A549 (cell line): Measurements from ENCODE around the gene PDE3B. TPM values are rescaled to one million over a fixed set of nuclear protein-coding genes. Genes with fewer than 3 reads are reported as not detected.

Source experiments
- ATAC-seq, 2 experiments: fragments of 200-7000 bp in 1 of 2; fragments of >200 bp in 1 of 2; cut with Nextera tagmentation in 1 of 2; cut with Tn5 transposase in 1 of 2; 3 replicates each; pipeline versions ENCODE4 v1.8.0 to v1.9.1; 2018 to 2020; ENCODE audit warnings: mild to moderate bottlenecking in 1 of 2, moderate library complexity in 1 of 2
- CTCF ChIA-PET: fragments of 300-600 bp; sonication (Branson Sonifier 250); formaldehyde crosslinking; extraction: SDS; loops from one replicate; lab custom pipeline; 2021; ENCODE audit warnings: antibody characterized with exemption, inconsistent platforms; lab: Yijun Ruan, JAX
- POLR2A ChIA-PET: fragments of 350-600 bp; formaldehyde crosslinking; extraction: SDS; loops from one replicate; lab custom pipeline; 2021; ENCODE audit warnings: antibody characterized with exemption, inconsistent platforms; lab: Yijun Ruan, JAX
- DNase-seq, 2 experiments: peaks; one replicate each; pipeline versions ENCODE4 v3.0.0 to v3.0.0-alpha.2; 2011 to 2016; ENCODE audit warnings: low read depth in 1 of 2, low spot score in 1 of 2
- FAIRE-seq: peaks from 2 replicates; lab custom pipeline; 2011; peaks lifted over from hg19 to GRCh38; lab: Jason Lieb, UNC
- H3K27ac ChIP-seq, 2 experiments: fragments of >200 bp; sonication (Bioruptor Twin); formaldehyde crosslinking; 3 replicates each; pipeline ENCODE4 v1.5.1; 2016 to 2017
- H3K4me1 ChIP-seq: fragments of >200 bp; sonication (Bioruptor Twin); formaldehyde crosslinking; 3 replicates; pipeline ENCODE4 v1.6.1; 2016
- H3K4me2 ChIP-seq: fragments of >200 bp; sonication (Bioruptor Twin); formaldehyde crosslinking; 3 replicates; pipeline ENCODE4 v1.6.1; 2016
- H3K4me3 ChIP-seq: fragments of >200 bp; sonication (Bioruptor Twin); formaldehyde crosslinking; 3 replicates; pipeline ENCODE4 v1.5.1; 2016
- H3K9me3 ChIP-seq: fragments of >200 bp; sonication (Bioruptor Twin); formaldehyde crosslinking; 3 replicates; pipeline ENCODE4 v1.6.1; 2016
- CEBPB ChIP-seq, 2 experiments: fragments of >200 bp in 1 of 2; sonication (Bioruptor Twin) in 1 of 2; formaldehyde crosslinking in 1 of 2; IDR thresholded peaks; 2 replicates each; pipeline ENCODE4 v1.6.1; 2012 to 2016
- CHD4 ChIP-seq: fragments of 200-600 bp; sonication (generic); IDR thresholded peaks from 2 replicates; pipeline ENCODE4 v1.6.1; 2016; ENCODE audit warnings: antibody characterized with exemption, mild to moderate bottlenecking, borderline replicate concordance
- EHF ChIP-seq: fragments of 250-450 bp; sonication (Bioruptor Pico); IDR thresholded peaks from 2 replicates; pipeline ENCODE4 v1.5.0; 2020; ENCODE audit warnings: mild to moderate bottlenecking
- FOSB ChIP-seq: fragments of 250-450 bp; sonication (Bioruptor Pico); IDR thresholded peaks from 2 replicates; pipeline ENCODE4 v1.5.0; 2020; ENCODE audit warnings: mild to moderate bottlenecking, moderate library complexity
- FOSL2 ChIP-seq, 2 experiments: fragments of 450-650 bp in 1 of 2; fragments of >200 bp in 1 of 2; sonication (Bioruptor Twin) in 1 of 2; formaldehyde crosslinking; IDR thresholded peaks; 2 replicates each; pipeline versions ENCODE4 v1.5.0 to v1.6.1; 2016 to 2020; ENCODE audit warnings: mild to moderate bottlenecking in 1 of 2, moderate library complexity in 1 of 2
- GATA3 ChIP-seq: IDR thresholded peaks from 2 replicates; pipeline ENCODE4 v1.6.1; 2012; ENCODE audit warnings: borderline replicate concordance
- HOXA7 ChIP-seq: fragments of 250-450 bp; sonication (Bioruptor Pico); IDR thresholded peaks from 2 replicates; pipeline ENCODE4 v1.5.0; 2020; ENCODE audit warnings: mild to moderate bottlenecking, moderate library complexity
- HOXB5 ChIP-seq: fragments of 250-450 bp; sonication (Bioruptor Pico); IDR thresholded peaks from 2 replicates; pipeline ENCODE4 v1.5.0; 2020; ENCODE audit warnings: mild to moderate bottlenecking, moderate library complexity
- JUNB ChIP-seq: fragments of >200 bp; sonication (Bioruptor Twin); formaldehyde crosslinking; IDR thresholded peaks from 2 replicates; pipeline ENCODE4 v1.6.1; 2016
- KDM5A ChIP-seq: fragments of 200-600 bp; sonication (generic); IDR thresholded peaks from 2 replicates; pipeline ENCODE4 v1.6.1; 2016; ENCODE audit warnings: antibody characterized with exemption, mild to moderate bottlenecking
- MAZ ChIP-seq: fragments of 150-350 bp; IDR thresholded peaks from 2 replicates; pipeline ENCODE4 v1.6.1; 2014; ENCODE audit warnings: antibody characterized with exemption, low read depth, low read length, borderline replicate concordance
- PHF8 ChIP-seq: fragments of 200-600 bp; sonication (generic); IDR thresholded peaks from 2 replicates; pipeline ENCODE4 v1.6.1; 2016; ENCODE audit warnings: low read depth, mild to moderate bottlenecking, antibody characterized with exemption, moderate library complexity, borderline replicate concordance
- POLR2AphosphoS2 ChIP-seq: conservative IDR thresholded peaks from 2 replicates; pipeline ENCODE4 v1.6.1; 2012; ENCODE audit warnings: low read length, improper control_type of control experiment, inconsistent platforms
- RAD21 ChIP-seq, 2 experiments: fragments of >200 bp in 1 of 2; sonication (Bioruptor Twin) in 1 of 2; formaldehyde crosslinking in 1 of 2; IDR thresholded peaks in 1 of 2; conservative IDR thresholded peaks in 1 of 2; 2 replicates in 1 of 2; 3 replicates in 1 of 2; pipeline ENCODE4 v1.6.1; 2012 to 2018; ENCODE audit warnings: inconsistent platforms in 1 of 2
- RNF2 ChIP-seq: fragments of 200-600 bp; sonication (generic); IDR thresholded peaks from 2 replicates; pipeline ENCODE4 v1.6.1; 2016; ENCODE audit warnings: low read depth, mild to moderate bottlenecking, antibody characterized with exemption, moderate library complexity, borderline replicate concordance
- ZC3H11A ChIP-seq: fragments of 450-650 bp; IDR thresholded peaks from 2 replicates; pipeline ENCODE4 v1.6.1; 2014; ENCODE audit warnings: antibody characterized with exemption, mild to moderate bottlenecking
- ZFP36 ChIP-seq: fragments of 450-650 bp; IDR thresholded peaks from 2 replicates; pipeline ENCODE4 v1.6.1; 2014; ENCODE audit warnings: borderline replicate concordance; ENCODE audit not compliant: partially characterized antibody
- ZNF302 ChIP-seq: fragments of 250-450 bp; sonication (Bioruptor Pico); IDR thresholded peaks from 2 replicates; pipeline ENCODE4 v1.9.0; 2021; ENCODE audit warnings: inconsistent platforms, mild to moderate bottlenecking, moderate library complexity
- WGBS: methylation state at CpG from one replicate; pipeline ENCODE4 v1.1.6; 2017; ENCODE audit errors: missing lambda C conversion rate; 5-methylcytosine and 5-hydroxymethylcytosine counted together
- polyA plus RNA-seq, 4 experiments: library from polyadenylated mRNA; depleted of rRNA in 3 of 4; stranded (reverse); fragments of >200 nt; fragmentation: RNase III in 1 of 4; extraction: RNeasy Plus Mini Kit Qiagen cat#74134 plus additional on column Dnase treatment in 1 of 4; gene quantifications; 2 replicates in 3 of 4; 3 replicates in 1 of 4; pipeline ENCODE4 v1.2.3, GENCODE V29; 2011 to 2017
- TF ChIP-seq, protein P1 (sequence below): fragments of 250-450 bp; sonication (Bioruptor Pico); IDR thresholded peaks from 2 replicates; pipeline ENCODE4 v1.5.0; 2021; ENCODE audit warnings: mild to moderate bottlenecking, moderate library complexity, borderline replicate concordance
- TF ChIP-seq, protein P2 (sequence below): IDR thresholded peaks from 2 replicates; pipeline ENCODE4 v1.6.1; 2012
- TF ChIP-seq, protein P3 (sequence below): fragments of 200-600 bp; sonication (generic); IDR thresholded peaks from 2 replicates; pipeline ENCODE4 v1.6.1; 2016; ENCODE audit warnings: antibody characterized with exemption, mild to moderate bottlenecking, moderate library complexity

The PDE3B gene
- polyA plus RNA-seq, 2 of the 4 experiments (the other 2 are of a cell fraction), result 2.4 to 2.9 TPM

GRCh38 chr11:14813516-14813915, 169.9 kb downstream of the PDE3B start:
- no peaks in the 10 kb centered on the region for H3K4me1 ChIP-seq
- POLR2A ChIA-PET, result no interaction called here
- ATAC-seq (no peak), FAIRE-seq (no peak), DNase-seq (no peak)
- no peak overlapping the region for H3K27ac ChIP-seq
- TF ChIP-seq ZFP36 (no peak), MAZ (no peak), FOSB (CRISPR knock-in tag) (no peak)
- no peak overlapping the region for H3K4me2 ChIP-seq
- CTCF ChIA-PET, result no interaction called here
- H3K4me3 ChIP-seq, result no peak overlapping the region
- no peaks in the 10 kb centered on the region for H3K9me3 ChIP-seq

GRCh38 chr11:14818779-14819178, 175.2 kb downstream of the PDE3B start:
- FAIRE-seq, result no peak
- no peaks in the 10 kb centered on the region for H3K9me3 ChIP-seq
- no peak for ATAC-seq
- POLR2A ChIA-PET, result no interaction called here
- H3K4me1 ChIP-seq, result no peaks in the 10 kb centered on the region
- DNase-seq, result no peak
- H3K4me3 ChIP-seq, result no peak overlapping the region
- H3K27ac ChIP-seq, result no peak overlapping the region
- CTCF ChIA-PET, result interaction anchor here (1.0 kb wide), 1 partner anchor 89 kb away, joined by 3 read pairs; no protein-coding TSS in a partner anchor
- 56% methylated on average over 2 of the region's 2 CpGs for WGBS
- no peak overlapping the region for H3K4me2 ChIP-seq
- TF ChIP-seq, protein P1, sequence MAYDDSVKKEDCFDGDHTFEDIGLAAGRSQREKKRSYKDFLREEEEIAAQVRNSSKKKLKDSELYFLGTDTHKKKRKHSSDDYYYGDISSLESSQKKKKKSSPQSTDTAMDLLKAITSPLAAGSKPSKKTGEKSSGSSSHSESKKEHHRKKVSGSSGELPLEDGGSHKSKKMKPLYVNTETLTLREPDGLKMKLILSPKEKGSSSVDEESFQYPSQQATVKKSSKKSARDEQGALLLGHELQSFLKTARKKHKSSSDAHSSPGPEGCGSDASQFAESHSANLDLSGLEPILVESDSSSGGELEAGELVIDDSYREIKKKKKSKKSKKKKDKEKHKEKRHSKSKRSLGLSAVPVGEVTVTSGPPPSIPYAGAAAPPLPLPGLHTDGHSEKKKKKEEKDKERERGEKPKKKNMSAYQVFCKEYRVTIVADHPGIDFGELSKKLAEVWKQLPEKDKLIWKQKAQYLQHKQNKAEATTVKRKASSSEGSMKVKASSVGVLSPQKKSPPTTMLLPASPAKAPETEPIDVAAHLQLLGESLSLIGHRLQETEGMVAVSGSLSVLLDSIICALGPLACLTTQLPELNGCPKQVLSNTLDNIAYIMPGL (CRISPR knock-in tag), result no peak
- TF ChIP-seq KDM5A, result no peak
- no peak for TF ChIP-seq CHD4
- TF ChIP-seq, protein P2, sequence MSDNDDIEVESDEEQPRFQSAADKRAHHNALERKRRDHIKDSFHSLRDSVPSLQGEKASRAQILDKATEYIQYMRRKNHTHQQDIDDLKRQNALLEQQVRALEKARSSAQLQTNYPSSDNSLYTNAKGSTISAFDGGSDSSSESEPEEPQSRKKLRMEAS, result no peak
- no peak for TF ChIP-seq ZNF302
- no peak for TF ChIP-seq EHF (CRISPR knock-in tag)
- TF ChIP-seq RAD21 (conservative IDR thresholded peaks at IDR 0.05 in 1 of 2, IDR thresholded peaks at IDR 0.05 in 1 of 2), result no peak

DNA sequence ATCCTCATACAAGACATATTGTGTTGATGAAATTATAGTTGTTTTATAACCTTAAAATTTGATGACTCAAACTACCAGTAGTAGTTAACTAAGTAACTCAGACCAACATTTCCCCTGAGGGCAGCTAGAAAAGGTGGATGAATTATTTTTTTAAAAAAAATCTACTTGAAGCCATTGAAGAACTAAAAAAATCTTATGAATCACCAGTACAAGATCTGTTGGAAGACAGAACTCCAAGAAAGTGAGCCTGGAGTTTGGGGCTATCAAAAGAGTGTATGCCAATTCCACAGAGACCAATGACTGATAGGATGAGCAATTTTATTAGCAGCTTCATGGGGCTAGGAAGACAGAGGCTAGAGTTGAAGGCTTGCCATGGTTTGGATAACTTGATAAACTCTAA, 176.0 kb downstream of the PDE3B start:
- ATAC-seq (no peak), FAIRE-seq (no peak), DNase-seq (no peak)
- no peaks in the 10 kb centered on the region for H3K4me1 ChIP-seq
- POLR2A ChIA-PET, result no interaction called here
- H3K9me3 ChIP-seq, result no peaks in the 10 kb centered on the region
- TF ChIP-seq JUNB, result no peak
- no peak for TF ChIP-seq ZFP36
- TF ChIP-seq, protein P1 (CRISPR knock-in tag), result no peak
- TF ChIP-seq PHF8, result no peak
- no peak for TF ChIP-seq RNF2
- no peak for TF ChIP-seq GATA3
- H3K4me2 ChIP-seq, result no peak overlapping the region
- H3K27ac ChIP-seq, result no peak overlapping the region
- CTCF ChIA-PET, result no interaction called here
- no peak overlapping the region for H3K4me3 ChIP-seq

DNA sequence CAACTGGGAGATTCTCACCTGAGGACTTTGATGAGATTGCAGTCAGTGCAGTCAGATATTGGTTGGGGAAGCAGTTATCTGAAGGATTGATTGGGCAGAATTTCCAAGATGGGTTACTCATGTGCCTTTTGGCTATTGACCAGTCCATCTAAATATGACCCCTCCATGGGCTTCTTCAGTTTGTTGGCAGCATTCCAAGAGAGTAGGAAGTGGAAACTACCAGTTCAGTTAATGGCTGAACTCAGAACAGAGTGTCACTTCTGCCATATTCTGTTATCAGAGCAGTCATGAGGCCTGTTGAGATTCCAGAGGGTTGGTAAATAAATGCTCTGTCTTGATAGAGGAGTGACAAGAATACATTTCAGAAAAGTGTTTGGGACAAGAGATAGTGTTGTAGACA, 177.4 kb downstream of the PDE3B start:
- ChIA-PET POLR2A (no interaction called here), CTCF (interaction anchor here (0.6 to 0.7 kb wide), 2 partner anchors 36 to 86 kb away, joined by 3 to 6 read pairs; no protein-coding TSS in a partner anchor)
- ATAC-seq, result no peak
- H3K4me3 ChIP-seq, result no peak overlapping the region
- no peaks in the 10 kb centered on the region for H3K9me3 ChIP-seq
- DNase-seq, result no peak
- FAIRE-seq, result no peak
- no peaks in the 10 kb centered on the region for H3K4me1 ChIP-seq
- H3K27ac ChIP-seq, result no peak overlapping the region
- no peak overlapping the region for H3K4me2 ChIP-seq
- TF ChIP-seq ZC3H11A (no peak), PHF8 (no peak), POLR2AphosphoS2 (no peak), HOXB5 (CRISPR knock-in tag) (no peak), EHF (CRISPR knock-in tag) (no peak), HOXA7 (CRISPR knock-in tag) (no peak), CEBPB (IDR thresholded peaks at IDR 0.05) (no peak), FOSL2 (IDR thresholded peaks at IDR 0.05) (no peak), FOSL2 (CRISPR knock-in tag; IDR thresholded peaks at IDR 0.05) (no peak)
- TF ChIP-seq, protein P1 (CRISPR knock-in tag), result no peak
- TF ChIP-seq, protein P3, sequence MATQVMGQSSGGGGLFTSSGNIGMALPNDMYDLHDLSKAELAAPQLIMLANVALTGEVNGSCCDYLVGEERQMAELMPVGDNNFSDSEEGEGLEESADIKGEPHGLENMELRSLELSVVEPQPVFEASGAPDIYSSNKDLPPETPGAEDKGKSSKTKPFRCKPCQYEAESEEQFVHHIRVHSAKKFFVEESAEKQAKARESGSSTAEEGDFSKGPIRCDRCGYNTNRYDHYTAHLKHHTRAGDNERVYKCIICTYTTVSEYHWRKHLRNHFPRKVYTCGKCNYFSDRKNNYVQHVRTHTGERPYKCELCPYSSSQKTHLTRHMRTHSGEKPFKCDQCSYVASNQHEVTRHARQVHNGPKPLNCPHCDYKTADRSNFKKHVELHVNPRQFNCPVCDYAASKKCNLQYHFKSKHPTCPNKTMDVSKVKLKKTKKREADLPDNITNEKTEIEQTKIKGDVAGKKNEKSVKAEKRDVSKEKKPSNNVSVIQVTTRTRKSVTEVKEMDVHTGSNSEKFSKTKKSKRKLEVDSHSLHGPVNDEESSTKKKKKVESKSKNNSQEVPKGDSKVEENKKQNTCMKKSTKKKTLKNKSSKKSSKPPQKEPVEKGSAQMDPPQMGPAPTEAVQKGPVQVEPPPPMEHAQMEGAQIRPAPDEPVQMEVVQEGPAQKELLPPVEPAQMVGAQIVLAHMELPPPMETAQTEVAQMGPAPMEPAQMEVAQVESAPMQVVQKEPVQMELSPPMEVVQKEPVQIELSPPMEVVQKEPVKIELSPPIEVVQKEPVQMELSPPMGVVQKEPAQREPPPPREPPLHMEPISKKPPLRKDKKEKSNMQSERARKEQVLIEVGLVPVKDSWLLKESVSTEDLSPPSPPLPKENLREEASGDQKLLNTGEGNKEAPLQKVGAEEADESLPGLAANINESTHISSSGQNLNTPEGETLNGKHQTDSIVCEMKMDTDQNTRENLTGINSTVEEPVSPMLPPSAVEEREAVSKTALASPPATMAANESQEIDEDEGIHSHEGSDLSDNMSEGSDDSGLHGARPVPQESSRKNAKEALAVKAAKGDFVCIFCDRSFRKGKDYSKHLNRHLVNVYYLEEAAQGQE, result no peak
